ENCODE measurements around the gene ADAMTS16. TPM values are rescaled to one million over a fixed set of nuclear protein-coding genes. Genes with fewer than 3 reads are reported as not detected.

Gene ADAMTS16
- total RNA-seq, 2 experiments from 2014 or later, result not detected

DNA sequence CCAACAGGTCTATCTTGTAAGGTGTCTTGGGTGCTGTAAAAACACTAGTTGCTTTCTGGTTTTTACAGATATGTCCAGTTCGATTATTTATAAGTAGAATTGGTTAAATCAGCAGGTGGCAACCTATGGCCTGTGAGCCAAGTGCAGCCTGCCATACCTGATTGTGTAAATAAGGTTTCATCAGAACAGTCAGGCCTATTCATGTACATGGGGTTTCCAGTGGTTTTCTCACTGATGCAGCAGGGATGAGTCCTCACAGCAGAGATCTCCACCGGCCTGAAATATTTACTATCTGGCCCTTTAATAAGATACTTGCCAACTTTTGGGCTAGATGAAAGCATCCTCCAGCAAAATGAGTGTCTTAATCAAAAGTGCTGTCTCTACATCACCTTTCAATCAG lies 149.4 kb downstream of the ADAMTS16 start:
- Mint-ChIP-seq H3K4me1 (ENCODE audit: low read depth) (no peaks in the 10 kb centered on the region), H3K27ac (no peak overlapping the region), H3K4me3 (no peak overlapping the region), H3K36me3 (no peaks in the 10 kb centered on the region), H3K9me3 (peaks cover 3% of the 10 kb centered on the region), H3K27me3 (peaks cover 2% of the 10 kb centered on the region)
- ChIA-PET POLR2A (no interaction called here), CTCF (no interaction called here)
- intact Hi-C loops (cut with micrococcal nuclease), result no loop called here
- no peak for DNase-seq

- ChIA-PET CTCF (no interaction called here), POLR2A (no interaction called here)
- intact Hi-C loops (cut with micrococcal nuclease), result no loop called here
- no peaks in the 10 kb centered on the region for H3K4me1 Mint-ChIP-seq (ENCODE audit: low read depth)
- H3K27ac Mint-ChIP-seq, result no peak overlapping the region
- DNase-seq, result no peak
- peaks cover 1% of the 10 kb centered on the region for H3K9me3 Mint-ChIP-seq
- no peak overlapping the region for H3K4me3 Mint-ChIP-seq
- no peaks in the 10 kb centered on the region for H3K27me3 Mint-ChIP-seq
- H3K36me3 Mint-ChIP-seq, result no peaks in the 10 kb centered on the region
These were observed 150.7 kb downstream of the ADAMTS16 start for GRCh38 chr5:5290674-5291334.

GRCh38 chr5:5291357-5291756 lies 151.2 kb downstream of the ADAMTS16 start:
- no peaks in the 10 kb centered on the region for H3K36me3 Mint-ChIP-seq
- ChIA-PET CTCF (no interaction called here), POLR2A (no interaction called here)
- H3K9me3 Mint-ChIP-seq, result no peaks in the 10 kb centered on the region
- H3K4me1 Mint-ChIP-seq (ENCODE audit: low read depth), result no peaks in the 10 kb centered on the region
- intact Hi-C loops (cut with micrococcal nuclease), result no loop called here
- no peak overlapping the region for H3K4me3 Mint-ChIP-seq
- H3K27ac Mint-ChIP-seq, result no peak overlapping the region
- H3K27me3 Mint-ChIP-seq, result no peaks in the 10 kb centered on the region
- no peak for DNase-seq

GRCh38 chr5:5293029-5293428 lies 152.9 kb downstream of the ADAMTS16 start:
- Mint-ChIP-seq H3K4me3 (no peak overlapping the region), H3K27ac (no peak overlapping the region), H3K36me3 (no peaks in the 10 kb centered on the region), H3K27me3 (no peaks in the 10 kb centered on the region), H3K4me1 (ENCODE audit: low read depth) (no peaks in the 10 kb centered on the region), H3K9me3 (no peaks in the 10 kb centered on the region)
- ChIA-PET CTCF (no interaction called here), POLR2A (no interaction called here)
- intact Hi-C loops (cut with micrococcal nuclease), result no loop called here
- no peak for DNase-seq

DNA sequence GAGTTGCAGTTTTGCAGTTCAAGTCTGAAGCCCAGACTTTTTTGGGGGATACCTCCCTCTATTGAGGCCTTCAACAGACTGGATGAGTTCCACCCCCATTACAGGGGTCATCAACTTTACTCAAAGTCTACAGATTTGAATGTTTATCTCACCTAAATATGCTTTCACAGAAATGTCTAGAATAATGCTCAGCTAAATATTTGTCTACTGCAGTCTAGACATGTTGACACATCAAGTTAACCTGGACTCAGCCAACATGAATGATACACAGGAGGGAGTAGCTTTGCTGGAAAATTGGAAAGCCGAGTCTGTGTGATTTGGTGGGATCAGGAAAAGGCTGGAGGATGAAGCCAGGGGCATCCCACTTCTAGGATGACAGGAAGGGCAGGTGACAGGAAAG lies 154.3 kb downstream of the ADAMTS16 start:
- H3K27ac Mint-ChIP-seq, result no peak overlapping the region
- POLR2A ChIA-PET, result no interaction called here
- H3K27me3 Mint-ChIP-seq, result no peaks in the 10 kb centered on the region
- H3K9me3 Mint-ChIP-seq, result no peaks in the 10 kb centered on the region
- H3K4me1 Mint-ChIP-seq (ENCODE audit: low read depth), result no peaks in the 10 kb centered on the region
- H3K4me3 Mint-ChIP-seq, result no peak overlapping the region
- intact Hi-C loops (cut with micrococcal nuclease), result no loop called here
- H3K36me3 Mint-ChIP-seq, result no peaks in the 10 kb centered on the region
- CTCF ChIA-PET, result no interaction called here
- DNase-seq, result no peak

GRCh38 chr5:5295351-5295750 lies 155.2 kb downstream of the ADAMTS16 start:
- no peaks in the 10 kb centered on the region for H3K27me3 Mint-ChIP-seq
- no peaks in the 10 kb centered on the region for H3K9me3 Mint-ChIP-seq
- no peak for DNase-seq
- no peaks in the 10 kb centered on the region for H3K4me1 Mint-ChIP-seq (ENCODE audit: low read depth)
- POLR2A ChIA-PET, result no interaction called here
- no peak overlapping the region for H3K27ac Mint-ChIP-seq
- no peaks in the 10 kb centered on the region for H3K36me3 Mint-ChIP-seq
- CTCF ChIA-PET, result no interaction called here
- no peak overlapping the region for H3K4me3 Mint-ChIP-seq
- intact Hi-C loops (cut with micrococcal nuclease), result no loop called here

DNA sequence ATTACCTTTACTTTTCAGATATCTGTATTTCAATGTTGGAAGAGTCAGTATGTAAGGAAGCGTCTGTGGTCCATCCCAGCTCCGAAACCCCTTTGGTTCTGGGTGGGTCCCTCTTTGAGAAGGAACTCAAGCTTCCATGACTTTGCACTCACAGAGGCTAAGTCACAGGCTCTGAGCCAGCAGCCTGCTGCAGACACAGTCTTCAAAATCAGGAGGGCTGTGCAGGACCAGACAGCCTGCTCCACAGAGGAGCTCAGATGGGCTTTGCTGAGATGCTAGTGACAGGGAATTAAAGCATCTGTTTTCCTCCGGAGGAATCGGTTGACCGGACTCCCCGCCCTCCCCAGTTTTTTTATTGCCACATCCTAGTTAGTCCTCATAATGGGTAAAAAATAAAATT lies 155.9 kb downstream of the ADAMTS16 start:
- Mint-ChIP-seq H3K4me3 (no peak overlapping the region), H3K27ac (no peak overlapping the region), H3K27me3 (no peaks in the 10 kb centered on the region), H3K9me3 (peaks cover under 1% of the 10 kb centered on the region), H3K36me3 (no peaks in the 10 kb centered on the region), H3K4me1 (ENCODE audit: low read depth) (no peaks in the 10 kb centered on the region)
- CTCF ChIA-PET, result no interaction called here
- POLR2A ChIA-PET, result no interaction called here
- intact Hi-C loops (cut with micrococcal nuclease), result no loop called here
- DNase-seq, result no peak

GRCh38 chr5:5297432-5298067 lies 157.4 kb downstream of the ADAMTS16 start:
- Mint-ChIP-seq H3K36me3 (no peaks in the 10 kb centered on the region), H3K27me3 (no peaks in the 10 kb centered on the region), H3K4me1 (ENCODE audit: low read depth) (no peaks in the 10 kb centered on the region), H3K4me3 (no peak overlapping the region), H3K9me3 (peaks cover 12% of the 10 kb centered on the region), H3K27ac (no peak overlapping the region)
- DNase-seq, result no peak
- intact Hi-C loops (cut with micrococcal nuclease), result no loop called here
- CTCF ChIA-PET, result no interaction called here
- POLR2A ChIA-PET, result no interaction called here

GRCh38 chr5:5298068-5298633 lies 158.0 kb downstream of the ADAMTS16 start:
- Mint-ChIP-seq H3K36me3 (no peaks in the 10 kb centered on the region), H3K4me3 (no peak overlapping the region), H3K27me3 (no peaks in the 10 kb centered on the region), H3K9me3 (peaks cover 13% of the 10 kb centered on the region), H3K4me1 (ENCODE audit: low read depth) (no peaks in the 10 kb centered on the region), H3K27ac (no peak overlapping the region)
- DNase-seq, result no peak
- intact Hi-C loops (cut with micrococcal nuclease), result no loop called here
- ChIA-PET POLR2A (no interaction called here), CTCF (no interaction called here)

- Mint-ChIP-seq H3K27ac (no peak overlapping the region), H3K36me3 (no peaks in the 10 kb centered on the region), H3K27me3 (no peaks in the 10 kb centered on the region), H3K9me3 (peaks cover 19% of the 10 kb centered on the region), H3K4me1 (ENCODE audit: low read depth) (no peaks in the 10 kb centered on the region), H3K4me3 (no peak overlapping the region)
- intact Hi-C loops (cut with micrococcal nuclease), result no loop called here
- ChIA-PET POLR2A (no interaction called here), CTCF (no interaction called here)
- no peak for DNase-seq
These were observed 158.9 kb downstream of the ADAMTS16 start for GRCh38 chr5:5298841-5299541.

DNA sequence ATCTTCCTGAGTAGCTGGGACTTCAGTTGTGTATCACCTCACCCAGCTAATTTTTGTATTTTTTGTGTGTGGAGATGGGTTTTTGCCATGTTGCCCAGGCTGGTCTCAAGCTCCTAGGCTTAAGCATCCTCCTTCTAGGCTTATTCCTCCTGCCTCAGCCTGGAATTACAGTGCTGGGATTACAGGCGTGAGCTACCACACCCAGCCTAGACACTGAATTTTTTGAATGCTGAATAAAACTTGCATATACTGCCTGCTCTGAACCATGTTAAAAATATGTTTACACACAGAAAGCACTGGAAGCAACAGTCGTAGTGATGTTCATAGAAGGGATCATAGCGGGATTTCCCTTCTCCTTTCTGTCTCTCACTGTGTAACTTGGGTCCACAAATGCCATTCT lies 161.0 kb downstream of the ADAMTS16 start:
- CTCF ChIA-PET, result no interaction called here
- no peaks in the 10 kb centered on the region for H3K4me1 Mint-ChIP-seq (ENCODE audit: low read depth)
- H3K27me3 Mint-ChIP-seq, result no peaks in the 10 kb centered on the region
- POLR2A ChIA-PET, result no interaction called here
- H3K36me3 Mint-ChIP-seq, result no peaks in the 10 kb centered on the region
- DNase-seq, result no peak
- H3K27ac Mint-ChIP-seq, result no peak overlapping the region
- intact Hi-C loops (cut with micrococcal nuclease), result no loop called here
- H3K4me3 Mint-ChIP-seq, result no peak overlapping the region
- peaks cover 19% of the 10 kb centered on the region for H3K9me3 Mint-ChIP-seq

DNA sequence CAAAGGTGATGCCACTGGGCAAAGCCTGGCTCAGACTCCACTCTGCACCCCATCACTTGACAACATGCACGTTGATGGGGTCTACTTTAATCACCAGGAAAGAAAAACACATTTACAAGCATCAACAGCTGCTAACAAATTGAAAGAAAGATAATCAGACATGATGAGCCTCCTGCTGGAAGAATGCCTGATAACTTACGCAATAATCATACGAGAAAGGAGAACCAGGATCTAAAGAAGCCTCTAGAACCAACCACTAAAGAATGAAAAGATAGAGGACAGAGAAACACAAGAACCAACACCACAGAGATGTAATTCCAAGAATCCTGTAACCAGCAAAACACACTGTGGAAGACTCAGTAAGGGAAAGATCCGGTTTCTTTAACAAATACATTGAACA lies 162.1 kb downstream of the ADAMTS16 start:
- no peaks in the 10 kb centered on the region for H3K27me3 Mint-ChIP-seq
- ChIA-PET CTCF (no interaction called here), POLR2A (no interaction called here)
- no peaks in the 10 kb centered on the region for H3K36me3 Mint-ChIP-seq
- peaks cover 19% of the 10 kb centered on the region for H3K9me3 Mint-ChIP-seq
- H3K4me1 Mint-ChIP-seq (ENCODE audit: low read depth), result no peaks in the 10 kb centered on the region
- H3K4me3 Mint-ChIP-seq, result no peak overlapping the region
- H3K27ac Mint-ChIP-seq, result no peak overlapping the region
- intact Hi-C loops (cut with micrococcal nuclease), result no loop called here
- DNase-seq, result no peak

- ChIA-PET POLR2A (no interaction called here), CTCF (no interaction called here)
- intact Hi-C loops (cut with micrococcal nuclease), result no loop called here
- H3K4me1 Mint-ChIP-seq (ENCODE audit: low read depth), result no peaks in the 10 kb centered on the region
- no peak overlapping the region for H3K27ac Mint-ChIP-seq
- H3K4me3 Mint-ChIP-seq, result no peak overlapping the region
- H3K27me3 Mint-ChIP-seq, result no peaks in the 10 kb centered on the region
- no peaks in the 10 kb centered on the region for H3K36me3 Mint-ChIP-seq
- no peak for DNase-seq
- H3K9me3 Mint-ChIP-seq, result peaks cover 19% of the 10 kb centered on the region
These were observed 163.1 kb downstream of the ADAMTS16 start for GRCh38 chr5:5303242-5303641.

All from activated CD4-positive, alpha-beta memory T cell treated with anti-CD3 and anti-CD28 coated beads for 36 hours (primary cell).